HG02981 (cell line): ENCODE data around the gene ZCCHC13.
"Not testable (repeated sequence)": the region's sequence is repeated elsewhere in the genome, so short reads cannot be mapped to it uniquely, and the experiment has no call there.

Source experiments
- ATAC-seq: cut with Tn5 transposase; IDR thresholded peaks from one replicate; pipeline ENCODE4 v1.9.1; 2021; ENCODE audit warnings: mild to moderate bottlenecking, moderate library complexity; ENCODE audit not compliant: unreplicated experiment

The ZCCHC13 gene

GRCh38 chrX:74319321-74319720, 15.3 kb downstream of the ZCCHC13 start:
- not testable (repeated sequence) for ATAC-seq

- ATAC-seq: no peak
Measured at GRCh38 chrX:74321191-74321590, 17.2 kb downstream of the ZCCHC13 start.

DNA sequence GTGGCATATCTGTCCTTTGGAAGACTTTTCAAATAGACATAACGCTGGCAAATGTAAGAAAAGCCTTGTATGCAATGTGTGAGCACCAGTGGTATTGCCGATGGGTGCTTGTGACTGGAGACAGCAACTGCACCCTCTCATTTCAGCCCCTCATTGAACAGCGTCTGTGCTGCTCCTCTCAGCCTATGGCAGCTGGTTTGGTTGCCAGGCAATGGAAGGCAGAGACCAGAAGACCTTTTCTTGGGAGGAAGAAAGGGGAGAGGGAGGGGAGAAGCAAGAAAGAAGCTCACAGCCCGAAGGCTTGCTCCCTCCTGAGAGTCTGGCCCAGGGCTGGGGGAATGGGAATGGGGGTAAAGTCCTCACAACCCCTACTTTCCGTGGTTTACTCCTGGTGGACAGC, 20.2 kb downstream of the ZCCHC13 start:
- ATAC-seq: no peak

GRCh38 chrX:74325130-74326059, 21.4 kb downstream of the ZCCHC13 start:
- no peak for ATAC-seq

- no peak for ATAC-seq
Measured at GRCh38 chrX:74338852-74339251, 34.9 kb downstream of the ZCCHC13 start.

- ATAC-seq: no peak
Measured at GRCh38 chrX:74340051-74340450, 36.1 kb downstream of the ZCCHC13 start.

- ATAC-seq: not testable (repeated sequence)
Measured at GRCh38 chrX:74342211-74342610, 38.2 kb downstream of the ZCCHC13 start.

DNA sequence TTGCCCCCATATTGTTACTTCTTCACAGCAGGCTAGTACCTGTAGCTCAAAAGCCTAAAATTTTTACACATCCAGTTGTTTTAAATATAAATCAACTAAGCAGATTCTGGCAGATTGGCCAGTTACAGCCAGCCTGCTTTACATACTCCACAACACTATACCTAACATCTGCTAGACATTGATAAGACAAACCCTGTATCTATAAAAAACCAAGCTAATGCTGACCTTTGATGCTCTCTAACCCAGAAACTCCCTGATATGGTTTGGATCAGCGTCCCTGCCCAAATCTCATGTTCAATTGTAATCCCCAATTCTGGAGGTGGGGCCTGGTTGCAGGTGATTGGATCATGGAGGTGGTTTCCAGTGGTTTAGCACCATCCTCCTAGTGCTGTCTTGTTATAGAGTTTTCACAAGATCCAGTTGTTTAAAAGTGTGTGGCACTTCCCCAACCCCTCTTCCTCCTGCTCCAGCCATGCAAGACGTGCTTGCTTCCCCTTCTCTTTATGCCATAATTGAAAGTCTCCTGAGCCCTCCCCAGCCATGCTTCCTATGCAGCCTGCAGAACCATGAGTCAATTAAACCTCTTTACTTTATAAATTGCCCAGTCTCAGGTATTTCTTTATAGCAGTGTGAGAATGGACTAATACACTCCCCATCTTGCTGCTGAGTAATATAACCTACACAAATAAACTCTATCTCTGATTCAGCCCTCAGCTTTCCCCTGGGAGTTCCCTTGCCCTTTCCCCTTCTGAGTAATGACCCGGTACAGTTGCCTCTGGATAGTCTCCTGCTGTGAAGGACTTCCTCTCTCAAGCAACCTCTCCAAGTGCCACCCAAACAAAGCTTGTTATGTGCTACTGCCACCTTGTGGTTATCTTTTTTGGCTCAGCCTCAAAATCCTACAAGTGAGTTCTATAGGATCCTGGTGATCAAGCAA, 39.6 kb downstream of the ZCCHC13 start:
- ATAC-seq: peak; percentile 77

DNA sequence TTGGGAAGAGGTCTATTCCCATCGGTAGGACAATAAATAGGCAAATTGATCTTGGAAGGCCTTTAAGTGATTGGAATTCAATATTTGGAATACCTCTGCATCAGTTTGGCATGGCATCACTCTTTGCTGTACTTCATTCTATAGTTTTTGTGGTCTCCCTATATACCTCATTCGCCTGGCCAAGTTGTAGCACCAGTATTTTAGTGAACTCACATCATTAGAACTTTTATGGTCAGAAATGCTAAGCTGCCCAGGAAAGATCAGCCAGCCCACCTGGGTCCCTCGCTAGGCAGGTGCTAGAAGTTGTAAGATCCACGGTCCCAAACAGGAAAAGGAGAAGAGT, 40.3 kb downstream of the ZCCHC13 start:
- ATAC-seq: no peak

DNA sequence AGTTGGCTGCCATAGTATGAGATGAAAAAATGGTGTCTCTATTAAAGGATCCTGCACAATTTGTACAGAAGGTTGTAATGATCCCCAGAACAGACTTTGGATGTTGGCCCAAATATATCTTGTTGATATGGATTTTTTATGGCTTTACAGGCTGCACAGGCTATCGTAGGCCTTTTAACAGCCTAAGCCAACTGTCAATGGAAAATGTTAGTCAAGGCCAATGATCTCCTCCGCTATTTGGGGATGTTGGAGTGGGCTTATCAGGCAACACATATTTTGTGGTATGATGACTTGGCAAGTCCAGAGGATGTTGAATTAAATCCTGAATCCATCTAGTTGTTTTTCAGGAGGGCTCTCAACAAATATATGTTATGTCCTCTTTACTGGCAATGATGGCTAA, 42.1 kb downstream of the ZCCHC13 start:
- no peak for ATAC-seq

GRCh38 chrX:74349387-74349786, 45.4 kb downstream of the ZCCHC13 start:
- ATAC-seq: no peak

DNA sequence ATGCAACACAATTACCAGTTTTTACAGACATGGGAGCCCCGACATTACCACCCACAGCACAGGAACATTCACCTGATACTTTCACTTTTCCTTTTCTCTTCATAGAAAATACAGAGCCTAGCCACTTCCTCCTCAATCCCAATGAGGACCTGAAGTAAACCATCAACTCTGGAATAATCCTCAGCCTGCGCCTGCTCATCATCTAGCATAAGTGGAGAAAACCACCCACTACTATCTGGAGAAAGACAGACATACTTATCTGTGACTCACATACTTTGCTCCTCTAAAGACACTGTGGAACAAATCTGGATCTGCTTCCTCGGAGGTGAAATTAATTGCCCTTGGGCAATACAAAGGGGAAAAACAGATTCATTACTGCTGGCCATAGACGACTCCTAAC, 47.8 kb downstream of the ZCCHC13 start:
- ATAC-seq: no peak

DNA sequence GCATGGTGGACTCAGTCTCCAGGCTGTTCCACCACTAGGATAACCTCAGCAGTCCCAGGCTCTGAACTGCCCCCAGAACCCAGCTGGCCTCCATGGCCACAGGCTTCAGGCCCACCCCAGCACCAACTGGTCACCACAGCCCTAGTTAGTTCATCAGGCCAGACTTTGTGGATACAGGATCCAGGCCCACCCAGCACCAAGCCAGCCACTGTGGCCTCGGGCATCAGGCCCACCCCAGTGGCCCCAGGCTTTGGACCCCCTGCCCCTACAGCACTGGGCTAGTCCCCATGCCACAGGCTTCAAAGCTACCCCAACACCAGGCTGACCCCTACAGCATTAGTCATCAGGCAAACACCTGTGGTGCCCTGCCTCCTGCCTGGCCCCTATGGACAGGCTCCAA, 50.0 kb downstream of the ZCCHC13 start:
- ATAC-seq: no peak
